GM21619 (cell line): ENCODE data around the gene NUP133.
A peak's percentile ranks its signal among the peaks of the same experiment; 100 is the strongest.

Source experiments
- ATAC-seq: cut with Tn5 transposase; IDR thresholded peaks from one replicate; pipeline ENCODE4 v1.9.1; 2021; ENCODE audit not compliant: unreplicated experiment

The NUP133 gene

GRCh38 chr1:229452956-229453801 lies 55.0 kb downstream of the NUP133 start:
- ATAC-seq, result no peak

DNA sequence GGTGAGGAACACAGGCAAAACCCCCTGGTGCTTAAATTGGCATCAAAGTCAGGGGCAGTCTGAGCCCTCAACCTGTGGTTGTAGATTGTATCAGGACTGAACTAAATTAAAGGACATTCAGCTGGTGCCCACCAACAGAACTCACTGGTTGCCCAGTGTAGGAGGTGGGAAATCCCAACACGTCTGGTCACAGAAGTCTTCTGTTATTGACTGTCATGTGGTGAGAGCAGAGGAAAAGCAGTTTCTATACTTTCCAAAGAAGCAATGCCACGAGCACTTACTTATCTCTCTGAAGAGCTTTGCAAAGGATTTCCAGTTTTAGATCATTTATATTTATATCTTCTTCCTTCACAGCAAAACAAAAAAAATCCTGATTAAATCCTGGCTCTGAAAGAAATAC lies 59.3 kb downstream of the NUP133 start:
- ATAC-seq, result no peak

- ATAC-seq, result no peak
These were observed 59.8 kb downstream of the NUP133 start for GRCh38 chr1:229448354-229448753.

DNA sequence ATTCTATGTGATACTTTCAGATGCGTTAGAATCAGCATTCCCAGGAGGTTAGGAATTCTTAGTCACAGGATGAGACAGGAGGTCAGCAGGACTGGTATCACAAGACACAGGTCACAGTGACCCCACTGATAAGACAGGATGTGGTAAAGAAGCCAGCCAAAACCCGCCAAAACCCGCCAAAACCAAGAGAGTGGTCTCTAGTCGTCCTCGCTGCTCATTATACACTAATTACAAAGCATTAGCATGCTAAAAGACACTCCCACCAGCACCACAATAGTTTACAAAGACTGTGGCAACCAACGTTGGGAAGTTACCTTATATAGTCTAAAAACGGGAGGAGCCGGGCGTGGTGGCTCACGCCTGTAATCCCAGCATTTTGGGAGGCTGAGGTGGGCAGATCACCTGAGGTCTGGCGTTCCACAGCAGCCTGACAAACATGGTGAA lies 60.3 kb downstream of the NUP133 start:
- no peak for ATAC-seq

DNA sequence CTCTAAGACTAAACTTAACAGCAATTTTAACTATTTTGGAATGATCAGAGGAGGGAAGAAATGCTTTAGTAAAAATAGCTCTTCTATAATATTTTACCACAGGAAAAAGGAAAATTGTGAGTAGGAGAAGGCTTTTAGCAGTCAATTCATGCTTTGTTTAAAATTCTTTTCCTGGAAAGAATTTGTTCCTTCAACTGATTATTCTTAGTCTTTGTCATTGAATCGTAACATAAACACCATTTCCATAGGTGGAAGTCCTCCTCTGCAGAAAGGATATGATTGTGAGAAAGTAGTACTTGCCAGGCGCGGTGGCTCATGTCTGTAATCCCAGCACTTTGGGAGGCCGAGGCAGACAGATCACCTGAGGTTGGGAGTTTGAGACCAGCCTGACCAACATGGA lies 62.3 kb downstream of the NUP133 start:
- no peak for ATAC-seq

- peak; percentile 97 for ATAC-seq
These were observed 67.1 kb downstream of the NUP133 start for GRCh38 chr1:229440851-229441537.

- no peak for ATAC-seq
These were observed 70.1 kb downstream of the NUP133 start for GRCh38 chr1:229438021-229438420.

GRCh38 chr1:229437443-229437842 lies 70.7 kb downstream of the NUP133 start:
- ATAC-seq, result no peak

DNA sequence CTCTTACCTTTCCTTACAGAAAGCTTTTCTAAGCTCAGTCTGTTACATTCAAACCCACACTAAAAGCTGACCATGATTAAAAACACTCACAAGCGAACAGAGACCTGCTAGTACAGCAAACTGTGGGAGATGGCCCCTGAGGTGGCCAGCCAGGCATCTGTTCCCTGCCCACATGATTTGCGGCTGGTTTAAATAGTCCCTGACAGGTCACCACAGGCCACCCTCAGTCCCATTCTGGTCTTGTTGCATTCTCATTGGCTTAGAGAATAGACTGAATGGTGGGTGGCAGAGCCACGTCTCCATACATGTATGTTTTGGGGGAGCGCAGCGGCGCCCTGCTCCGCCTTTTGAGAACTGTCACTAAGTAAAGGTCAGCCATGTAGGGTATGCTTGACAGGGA lies 71.9 kb downstream of the NUP133 start:
- no peak for ATAC-seq

- no peak for ATAC-seq
These were observed 73.5 kb downstream of the NUP133 start for GRCh38 chr1:229434641-229435051.

DNA sequence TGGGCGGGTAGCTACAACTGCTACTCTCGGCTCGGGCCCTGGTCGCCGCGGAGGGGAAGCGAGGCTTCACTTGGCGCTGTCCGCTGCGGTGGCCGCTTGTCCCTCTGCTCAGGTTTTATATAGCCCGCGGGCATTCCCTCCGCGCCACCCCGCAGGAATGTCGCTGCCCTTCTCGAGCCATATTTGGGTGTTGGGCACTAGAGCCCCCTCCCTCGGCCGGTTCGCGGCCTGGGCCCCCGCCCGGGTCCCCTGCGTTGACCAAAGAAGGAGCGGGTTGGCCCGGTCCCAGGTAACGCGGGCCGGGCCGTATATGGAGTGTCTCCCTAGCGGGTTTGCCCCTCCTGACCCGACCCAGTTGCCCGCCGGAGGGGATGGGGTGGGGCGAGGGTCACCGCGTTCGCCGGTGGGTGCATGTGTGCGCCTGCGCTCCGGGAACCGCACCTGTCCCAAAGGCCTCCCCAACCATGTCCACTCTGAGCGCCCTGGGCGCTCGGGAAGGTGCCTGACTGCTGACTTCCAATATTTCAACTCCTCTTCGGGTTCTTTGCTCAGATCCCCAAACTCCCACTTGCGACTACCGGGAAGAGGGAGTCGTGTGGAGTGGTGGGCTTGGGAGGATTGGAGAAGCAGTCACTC lies 74.0 kb downstream of the NUP133 start, which contains the start of gene ACTA1:
TSS of gene ACTA1 (minus strand) at position 90 of the 636 bp plus-strand sequence. CDS start 979 bp downstream, outside the sequence.
- no peak for ATAC-seq

GRCh38 chr1:229433364-229434004 lies 74.7 kb downstream of the NUP133 start:
- ATAC-seq, result no peak

GRCh38 chr1:229432905-229433304 lies 75.2 kb downstream of the NUP133 start:
- ATAC-seq, result no peak

GRCh38 chr1:229432116-229432461 lies 76.1 kb downstream of the NUP133 start:
- ATAC-seq, result no peak

DNA sequence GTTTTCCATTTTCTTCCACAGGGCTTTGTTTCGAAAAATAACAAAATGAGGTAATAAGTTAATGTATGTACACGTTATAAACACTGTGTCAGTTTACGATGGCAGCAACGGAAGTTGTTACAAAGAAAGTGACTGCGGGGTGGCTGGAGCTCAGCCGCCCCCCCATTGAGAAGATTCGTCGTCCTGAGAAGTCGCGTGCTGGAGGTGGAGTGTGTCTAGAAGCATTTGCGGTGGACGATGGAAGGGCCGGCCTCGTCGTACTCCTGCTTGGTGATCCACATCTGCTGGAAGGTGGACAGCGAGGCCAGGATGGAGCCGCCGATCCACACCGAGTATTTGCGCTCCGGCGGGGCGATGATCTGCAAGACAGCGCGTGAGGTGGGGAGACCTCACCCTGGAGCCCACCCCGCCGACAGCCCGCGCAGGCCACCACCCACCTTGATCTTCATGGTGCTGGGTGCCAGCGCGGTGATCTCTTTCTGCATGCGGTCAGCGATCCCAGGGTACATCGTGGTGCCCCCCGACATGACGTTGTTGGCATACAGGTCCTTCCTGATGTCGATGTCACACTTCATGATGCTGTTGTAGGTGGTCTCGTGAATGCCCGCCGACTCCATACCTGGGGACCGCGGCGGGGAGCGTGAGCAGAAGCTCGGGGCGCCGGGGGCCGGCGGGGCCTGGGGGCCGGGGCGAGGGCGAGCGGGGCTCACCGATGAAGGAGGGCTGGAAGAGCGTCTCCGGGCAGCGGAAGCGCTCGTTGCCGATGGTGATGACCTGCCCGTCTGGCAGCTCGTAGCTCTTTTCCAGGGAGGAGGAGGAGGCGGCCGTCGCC lies 76.6 kb downstream of the NUP133 start:
- ATAC-seq, result no peak

DNA sequence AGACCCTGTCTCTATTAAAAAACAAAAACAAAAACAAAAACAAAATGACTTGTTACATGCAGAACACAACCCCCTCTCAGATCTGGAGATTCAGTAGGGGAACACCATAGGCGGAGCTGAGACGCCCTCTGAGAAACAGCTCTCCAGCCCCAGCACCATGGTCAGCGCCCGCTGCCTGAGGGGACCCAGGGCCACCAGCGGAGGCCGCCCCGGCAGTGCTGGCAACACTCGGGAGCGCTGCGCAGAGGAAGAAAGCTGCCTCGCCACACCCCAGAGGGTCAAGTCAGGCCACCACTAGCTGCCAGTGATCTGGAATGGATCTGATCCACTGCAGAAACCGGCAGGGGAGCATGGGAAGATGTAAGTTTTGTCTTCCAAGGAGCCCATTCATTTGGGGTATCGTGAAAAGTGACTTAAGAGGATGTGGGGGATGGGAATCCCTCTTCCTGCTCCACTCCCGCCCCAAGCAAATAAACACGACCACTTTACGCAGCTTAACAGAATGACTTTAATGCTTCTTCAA lies 77.3 kb downstream of the NUP133 start:
- ATAC-seq, result no peak

GRCh38 chr1:229428256-229428655 lies 79.9 kb downstream of the NUP133 start:
- ATAC-seq, result no peak

- ATAC-seq, result no peak
These were observed 80.6 kb downstream of the NUP133 start for GRCh38 chr1:229427572-229427971.

- ATAC-seq, result no peak
These were observed 82.5 kb downstream of the NUP133 start for GRCh38 chr1:229425564-229426159.

DNA sequence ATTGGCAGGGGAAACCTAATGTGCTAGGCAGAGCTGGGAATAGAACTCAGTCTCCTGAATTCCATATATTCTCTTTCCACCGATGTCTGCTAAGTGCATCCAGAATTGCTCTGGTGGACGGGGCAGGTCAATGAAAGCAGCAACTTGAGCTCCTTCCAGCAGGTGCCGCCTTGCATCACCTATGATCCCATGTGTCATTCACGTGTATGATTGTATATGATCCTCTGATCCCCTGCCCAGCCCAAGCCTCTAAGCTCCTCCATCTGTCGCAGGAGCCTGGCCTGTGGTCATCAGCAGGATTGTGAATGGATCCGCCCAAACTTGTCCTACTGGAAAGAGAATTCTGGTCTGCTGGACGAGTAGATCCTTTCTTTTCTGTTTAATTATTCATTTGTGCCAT lies 87.4 kb downstream of the NUP133 start:
- no peak for ATAC-seq
